Measurements from ENCODE around the gene GMIP.

The GMIP gene

DNA sequence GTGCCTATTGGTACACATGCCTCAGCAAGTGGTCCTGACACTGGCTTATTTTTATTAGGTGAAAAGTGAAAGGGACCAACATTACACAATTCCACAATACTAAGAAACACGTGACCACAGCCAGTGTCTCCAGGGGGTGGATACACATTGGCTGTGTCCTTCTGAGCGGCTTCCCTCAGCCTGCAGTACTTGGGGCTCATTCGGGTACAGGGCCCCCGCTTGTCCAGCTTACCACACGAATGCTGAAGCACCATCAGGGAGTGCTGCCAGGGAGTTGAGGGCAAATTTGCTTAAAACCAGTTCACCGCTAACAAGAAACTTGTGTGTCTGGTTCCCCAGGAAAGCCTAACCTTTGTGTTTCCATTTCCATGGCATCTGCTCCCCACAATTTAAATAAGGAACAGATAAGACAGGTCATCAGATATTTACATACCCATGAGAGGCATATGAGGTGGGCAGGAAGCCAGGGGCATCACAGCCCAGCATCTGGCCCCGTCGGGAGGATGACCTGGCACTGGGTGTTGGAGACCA, 48.2 kb downstream of the GMIP start:
- FAIRE-seq, result no peak
- no peak for TF ChIP-seq POLR2A (IDR thresholded peaks at IDR 0.05; ENCODE audit: low read depth, low read length)
- no peak for DNase-seq (ENCODE audit: insufficient read length, low spot score)

GRCh38 chr19:19594381-19594780, 49.1 kb downstream of the GMIP start:
- DNase-seq (ENCODE audit: insufficient read length, low spot score) (no peak), FAIRE-seq (no peak)
- no peak for TF ChIP-seq POLR2A (IDR thresholded peaks at IDR 0.05; ENCODE audit: low read depth, low read length)

GRCh38 chr19:19592690-19593089, 50.8 kb downstream of the GMIP start:
- FAIRE-seq (no peak), DNase-seq (ENCODE audit: insufficient read length, low spot score) (no peak)
- no peak for TF ChIP-seq POLR2A (IDR thresholded peaks at IDR 0.05; ENCODE audit: low read depth, low read length)

DNA sequence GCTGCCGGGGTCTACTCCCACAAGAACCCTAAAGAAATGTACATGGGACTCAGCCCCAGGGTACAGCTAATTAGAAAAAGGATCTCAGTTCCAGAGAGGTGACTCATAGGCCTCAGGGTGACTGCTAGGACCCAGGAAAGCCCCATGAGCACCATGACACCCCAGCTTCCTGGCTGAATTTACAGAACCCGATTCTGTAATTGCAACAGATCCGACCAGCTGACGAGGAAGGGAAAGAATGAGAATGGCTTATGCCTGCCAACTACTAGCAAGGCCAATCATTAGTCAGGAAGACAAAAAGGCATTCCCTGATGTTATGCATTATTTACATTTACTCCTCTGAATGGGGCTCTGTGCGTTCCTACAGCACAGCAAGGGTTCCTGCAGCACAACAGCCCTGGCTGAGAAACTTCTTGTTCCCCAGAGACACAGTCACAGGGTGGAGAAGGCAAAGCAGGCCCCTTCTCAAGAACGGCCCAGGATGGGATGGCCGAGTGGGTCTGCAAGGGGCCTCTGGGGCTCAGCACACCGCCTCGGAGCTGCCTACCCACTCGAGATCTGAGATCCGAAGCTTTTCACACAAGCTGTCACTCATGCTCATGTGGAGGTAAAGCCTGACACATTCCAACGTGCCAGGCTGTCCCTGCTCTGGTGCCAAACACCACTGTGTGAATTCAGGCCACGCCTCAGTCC, 52.2 kb downstream of the GMIP start:
- no peak for TF ChIP-seq POLR2A (IDR thresholded peaks at IDR 0.05; ENCODE audit: low read depth, low read length)
- DNase-seq (ENCODE audit: insufficient read length, low spot score), result peak; percentile 92
- peak; percentile 78 for FAIRE-seq

DNA sequence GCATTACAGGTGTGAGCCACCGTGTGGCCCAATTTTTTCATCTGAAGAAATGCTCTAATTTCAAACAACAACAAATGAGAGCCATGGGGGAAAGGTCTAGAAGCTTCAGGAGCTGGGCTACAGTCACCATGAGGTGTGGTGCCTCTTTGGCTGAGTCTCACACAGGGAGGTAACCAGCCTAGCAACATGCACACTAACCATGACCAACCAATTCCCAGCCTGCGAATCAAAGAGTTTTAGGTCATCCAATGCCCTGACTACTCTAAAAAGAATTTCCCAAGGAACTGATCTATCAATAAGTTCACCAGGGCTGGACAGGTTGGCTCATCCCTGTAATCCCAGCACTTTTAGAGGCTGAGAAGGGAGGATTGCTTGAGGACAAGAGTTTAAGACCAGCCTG, 54.9 kb downstream of the GMIP start:
- no peak for FAIRE-seq
- TF ChIP-seq POLR2A (IDR thresholded peaks at IDR 0.05; ENCODE audit: low read depth, low read length), result no peak
- DNase-seq (ENCODE audit: insufficient read length, low spot score), result peak; percentile 41

GRCh38 chr19:19587771-19588170, 55.7 kb downstream of the GMIP start:
- FAIRE-seq (no peak), DNase-seq (ENCODE audit: insufficient read length, low spot score) (no peak)
- TF ChIP-seq POLR2A (IDR thresholded peaks at IDR 0.05; ENCODE audit: low read depth, low read length), result no peak

- no peak for DNase-seq (ENCODE audit: insufficient read length, low spot score)
- no peak for FAIRE-seq
Observed at GRCh38 chr19:19584356-19584755, 59.1 kb downstream of the GMIP start.

GRCh38 chr19:19582471-19582870, 61.0 kb downstream of the GMIP start:
- no peak for TF ChIP-seq POLR2A (IDR thresholded peaks at IDR 0.05; ENCODE audit: low read depth, low read length)
- DNase-seq (ENCODE audit: insufficient read length, low spot score) (no peak), FAIRE-seq (no peak)

More at GRCh38 chr19:19584356-19584755, 59.1 kb downstream of the GMIP start:
- TF ChIP-seq POLR2A (IDR thresholded peaks at IDR 0.05; ENCODE audit: low read depth, low read length), result no peak

- TF ChIP-seq POLR2A (IDR thresholded peaks at IDR 0.05; ENCODE audit: low read depth, low read length), result no peak
- DNase-seq (ENCODE audit: insufficient read length, low spot score) (no peak), FAIRE-seq (no peak)
Observed at GRCh38 chr19:19581391-19581790, 62.1 kb downstream of the GMIP start.

DNA sequence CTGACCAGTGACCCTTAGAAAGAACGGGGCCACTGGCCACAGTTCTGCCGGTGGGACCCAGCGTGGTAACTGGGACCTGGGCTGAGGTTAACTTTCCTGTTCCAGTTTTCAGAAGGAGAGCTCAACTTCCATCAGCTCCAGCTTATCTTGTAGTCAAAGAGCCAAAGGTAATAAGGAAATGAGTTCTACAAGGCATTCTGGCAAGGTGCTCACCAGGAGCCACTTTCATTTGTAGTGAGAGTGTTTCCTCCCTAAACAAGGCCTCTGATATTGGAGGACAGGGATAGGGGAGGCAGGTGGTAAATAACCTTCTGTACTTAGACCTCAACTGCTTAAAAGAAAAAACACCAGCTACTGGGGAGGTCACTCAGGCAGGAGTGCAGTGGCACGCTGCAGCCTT, 63.0 kb downstream of the GMIP start:
- DNase-seq (ENCODE audit: insufficient read length, low spot score), result no peak
- no peak for FAIRE-seq
- TF ChIP-seq POLR2A (IDR thresholded peaks at IDR 0.05; ENCODE audit: low read depth, low read length), result no peak

DNA sequence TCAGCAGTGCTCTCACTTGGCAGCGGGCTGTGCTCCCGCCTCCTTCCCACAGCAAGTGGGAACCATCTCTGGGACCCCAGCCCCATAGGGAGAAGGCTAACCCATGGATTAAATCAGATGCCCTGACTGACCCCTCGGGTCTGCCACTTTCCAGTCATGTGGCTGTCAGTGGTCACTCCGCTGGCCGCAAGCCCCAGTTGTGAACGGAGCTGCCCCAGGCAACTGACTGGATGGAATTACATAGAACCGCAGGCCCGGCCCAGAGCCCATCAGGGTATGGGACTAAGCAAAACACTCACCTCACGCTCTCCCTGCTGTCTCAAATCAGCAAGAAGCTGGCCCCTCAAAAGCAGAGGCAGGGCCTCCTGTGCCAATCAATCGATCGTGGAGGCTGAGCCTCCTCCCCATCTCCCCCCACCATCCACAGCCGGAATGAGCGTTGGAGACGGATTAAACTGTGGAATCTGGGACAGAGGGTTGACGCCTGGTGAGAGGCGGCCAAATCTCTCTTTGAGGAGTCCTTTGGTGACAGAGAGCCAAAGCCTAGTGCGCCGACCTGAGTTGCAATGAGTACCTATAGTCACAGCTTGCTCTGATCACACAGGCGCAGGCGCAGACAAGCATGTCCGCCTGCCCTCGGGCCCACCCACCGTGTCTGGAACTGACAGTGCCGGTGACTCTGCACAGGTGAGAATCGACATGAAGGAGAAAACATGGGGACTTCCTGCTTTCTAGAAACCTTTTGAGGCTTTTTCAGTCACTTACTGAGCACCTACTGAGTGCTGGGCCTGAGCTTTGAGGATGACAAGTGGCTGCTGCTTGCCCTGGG, 63.7 kb downstream of the GMIP start:
- no peak for TF ChIP-seq POLR2A (IDR thresholded peaks at IDR 0.05; ENCODE audit: low read depth, low read length)
- DNase-seq (ENCODE audit: insufficient read length, low spot score) (no peak), FAIRE-seq (no peak)

All from H54 (cell line).